HG03280 (cell line): ENCODE data around the gene JUN.
A peak's percentile ranks its signal among the peaks of the same experiment; 100 is the strongest.
"Not testable (repeated sequence)": the region's sequence is repeated elsewhere in the genome, so short reads cannot be mapped to it uniquely, and the experiment has no call there.

ENCODE experiments used
- ATAC-seq: cut with Tn5 transposase; IDR thresholded peaks from one replicate; pipeline ENCODE4 v1.9.1; 2021; ENCODE audit warnings: mild to moderate bottlenecking, moderate library complexity; ENCODE audit not compliant: unreplicated experiment

JUN gene

DNA sequence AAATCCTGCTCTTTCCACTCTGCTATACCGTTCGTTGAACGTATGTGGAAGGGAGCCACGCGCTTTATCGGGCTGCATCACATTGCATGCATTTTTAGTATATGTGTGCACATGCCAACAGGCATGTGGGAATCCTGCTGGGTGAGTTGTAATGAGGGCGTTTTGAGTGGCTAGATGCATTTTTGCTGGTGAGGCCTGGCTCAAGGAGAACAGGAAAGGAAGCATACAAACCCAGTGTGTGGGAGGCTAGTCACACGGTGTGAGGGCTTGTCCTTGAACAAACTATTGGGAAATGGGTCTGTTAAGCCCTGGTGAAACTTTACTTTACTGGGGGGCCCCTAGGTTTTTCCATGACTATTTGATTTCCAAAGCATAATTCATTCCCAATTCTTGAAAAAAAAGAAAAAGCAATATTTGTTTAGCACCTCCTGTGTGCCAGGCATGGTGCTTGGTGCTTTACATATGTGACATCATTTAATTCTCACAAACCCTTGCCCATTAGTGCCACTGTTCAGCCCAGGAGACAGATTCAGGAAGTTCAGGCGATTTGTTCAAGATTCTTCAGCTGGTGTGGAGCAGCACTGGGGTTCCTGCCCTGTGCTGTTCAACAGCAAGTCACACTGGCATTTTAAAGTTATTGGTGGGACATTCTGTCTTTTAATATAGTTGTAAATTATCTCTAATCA, 25.6 kb upstream of the JUN start:
- ATAC-seq = no peak

- ATAC-seq = no peak
Measured at GRCh38 chr1:58808077-58808476, 24.2 kb upstream of the JUN start.

- peak; percentile 55 for ATAC-seq
Measured at GRCh38 chr1:58805716-58806571, 22.1 kb upstream of the JUN start.

DNA sequence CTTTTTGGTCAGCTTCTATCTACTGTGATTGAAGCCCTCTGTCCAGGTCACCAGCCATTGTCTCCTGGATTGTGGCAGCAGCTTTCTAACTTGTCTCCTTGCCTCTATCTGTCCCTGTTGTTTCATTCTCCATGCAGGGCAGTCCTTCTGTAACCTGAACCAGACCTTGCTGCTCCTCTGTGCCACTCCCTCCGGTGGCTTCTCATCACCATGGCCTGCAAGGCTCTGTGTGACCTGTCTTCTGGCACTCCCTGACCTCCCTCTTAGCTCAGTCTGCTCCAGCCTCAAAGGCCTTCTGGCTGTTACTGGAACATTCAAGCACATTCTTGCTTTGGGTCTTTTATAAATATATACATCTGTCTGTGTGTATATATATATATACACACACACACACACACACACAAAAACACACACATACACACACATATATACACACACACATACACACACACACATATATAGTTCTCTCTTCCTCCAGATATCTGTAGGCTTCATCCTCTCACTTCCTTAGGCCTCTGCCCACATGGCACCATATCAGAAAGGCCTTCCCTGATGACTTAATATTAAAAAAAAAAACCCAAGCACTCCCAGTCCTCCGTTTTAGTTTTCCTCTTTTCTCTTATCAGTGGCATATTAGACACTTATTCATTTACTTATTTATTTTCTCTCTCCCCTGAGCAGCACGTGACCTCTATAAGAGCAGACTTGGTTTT, 21.2 kb upstream of the JUN start:
- no peak for ATAC-seq

GRCh38 chr1:58803858-58804257, 20.0 kb upstream of the JUN start:
- no peak for ATAC-seq

- ATAC-seq = no peak
Measured at GRCh38 chr1:58802640-58803399, 19.0 kb upstream of the JUN start.

- not testable (repeated sequence) for ATAC-seq
Measured at GRCh38 chr1:58801286-58801685, 17.4 kb upstream of the JUN start.

- no peak for ATAC-seq
Measured at GRCh38 chr1:58799650-58800049, 15.8 kb upstream of the JUN start.

DNA sequence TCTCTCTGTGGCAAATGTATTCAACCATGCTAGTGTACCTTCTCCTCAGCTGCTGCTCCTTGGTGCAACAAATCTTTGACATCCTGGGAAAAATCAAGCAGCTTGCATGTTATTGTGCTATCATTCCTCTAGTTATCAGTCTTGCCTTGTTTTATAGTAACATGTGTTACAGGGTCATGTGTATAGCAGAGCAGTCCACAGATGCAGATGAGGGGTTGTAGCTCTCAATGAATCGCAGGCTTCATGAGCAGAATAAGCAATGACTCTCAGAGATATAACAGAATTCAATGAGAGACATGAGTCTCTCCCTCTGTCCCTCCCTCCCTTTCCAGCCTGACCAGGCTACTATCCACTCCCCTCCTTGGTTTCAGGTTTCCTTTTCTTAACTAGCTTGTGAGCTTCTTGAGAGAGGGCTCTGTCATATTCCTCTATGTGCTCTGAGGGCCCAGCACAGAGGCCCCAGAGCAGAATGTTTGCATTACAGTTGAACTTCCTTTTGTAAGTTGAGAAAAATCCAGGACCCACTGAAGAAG, 15.1 kb upstream of the JUN start:
- no peak for ATAC-seq

- no peak for ATAC-seq
Measured at GRCh38 chr1:58796416-58796815, 12.6 kb upstream of the JUN start.

- ATAC-seq = no peak
Measured at GRCh38 chr1:58794585-58794984, 10.7 kb upstream of the JUN start.

DNA sequence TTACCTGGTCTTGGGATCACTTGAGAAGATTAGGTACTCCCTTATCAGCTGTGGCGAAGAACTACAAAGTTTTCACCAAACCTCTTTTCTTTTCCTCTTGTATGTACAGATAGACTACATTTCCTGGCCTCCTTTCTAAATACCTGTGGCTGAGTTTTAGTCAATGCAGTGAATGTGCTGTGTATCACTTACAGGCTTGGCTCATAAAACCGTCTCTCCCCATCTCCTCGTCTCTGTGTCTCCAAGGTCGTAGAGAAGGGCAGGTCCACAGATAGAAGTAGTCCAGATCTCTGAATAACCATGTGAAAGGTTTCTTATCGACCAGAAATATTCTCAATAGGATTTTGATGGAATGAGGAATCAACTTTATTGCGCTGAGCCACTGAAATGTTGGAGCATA, 9.0 kb upstream of the JUN start:
- no peak for ATAC-seq

DNA sequence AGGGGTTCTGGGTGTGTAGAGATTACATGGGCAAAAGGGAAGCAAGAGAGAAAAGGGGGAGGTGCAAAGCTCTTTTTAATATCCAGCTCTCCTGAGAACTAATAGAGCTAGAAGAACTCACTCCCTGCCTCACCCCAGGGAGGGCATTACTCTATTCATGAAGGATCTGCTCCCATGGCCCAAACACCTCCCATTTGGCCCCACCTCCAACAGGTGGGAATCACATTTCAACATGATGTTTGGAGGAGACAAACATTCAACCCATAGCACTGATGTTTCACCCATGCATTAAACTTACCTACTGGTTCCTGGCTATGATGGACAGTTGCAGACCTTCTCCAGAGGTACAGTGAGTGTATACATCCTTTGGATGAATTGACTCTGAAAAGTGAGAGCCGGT, 7.3 kb upstream of the JUN start:
- ATAC-seq = no peak

- ATAC-seq = no peak
Measured at GRCh38 chr1:58789996-58790660, 6.3 kb upstream of the JUN start.

- no peak for ATAC-seq
Measured at GRCh38 chr1:58789322-58789856, 5.5 kb upstream of the JUN start.

- no peak for ATAC-seq
Measured at GRCh38 chr1:58788259-58788658, 4.4 kb upstream of the JUN start.

- no peak for ATAC-seq
Measured at GRCh38 chr1:58786927-58787245, 3.0 kb upstream of the JUN start.

- no peak for ATAC-seq
Measured at GRCh38 chr1:58786184-58786926, 2.5 kb upstream of the JUN start.

DNA sequence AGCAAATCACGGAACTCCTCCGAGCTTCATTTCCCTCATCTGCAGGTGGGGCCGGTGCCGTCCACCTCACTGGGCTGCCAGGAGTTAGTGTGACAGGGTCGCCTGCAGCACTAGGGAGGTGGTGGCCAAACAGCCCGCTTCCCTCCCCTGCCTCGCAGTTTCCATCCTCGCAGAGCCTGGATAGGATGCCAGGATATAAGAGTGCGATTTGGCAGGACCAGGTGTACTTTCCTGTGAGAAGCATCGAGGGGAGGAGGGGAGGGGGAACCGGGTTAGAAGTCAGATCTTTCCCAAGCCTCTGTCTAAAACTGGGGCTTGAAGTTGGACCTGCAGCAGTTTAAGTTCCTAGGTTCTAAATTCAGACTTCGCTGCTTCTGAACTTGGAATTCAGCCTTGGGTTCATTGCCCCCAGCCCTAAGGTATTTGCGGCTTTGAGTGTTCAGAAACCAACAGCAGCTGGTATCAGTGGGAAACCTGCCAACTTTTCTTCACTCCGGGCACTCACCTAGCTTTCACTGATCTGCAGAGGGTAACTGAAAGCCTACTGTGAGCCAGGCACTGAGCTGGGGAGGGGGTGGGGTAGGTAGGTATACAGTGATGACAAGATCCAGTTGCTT, 1.7 kb upstream of the JUN start:
- ATAC-seq = no peak
